C4-2B (cell line): ENCODE data around the gene TIPIN.

Experiments used
- H3K27ac ChIP-seq: fragments of 450-650 bp; 2 replicates; pipeline ENCODE4 v1.5.1; 2017
- ZFX ChIP-seq: fragments of 450-650 bp; IDR thresholded peaks from 2 replicates; pipeline ENCODE4 v1.6.1; 2017
- TF ChIP-seq, protein P1 (sequence below): fragments of 450-650 bp; conservative IDR thresholded peaks from 2 replicates; pipeline ENCODE4 v1.5.1; 2017; ENCODE audit warnings: mild to moderate bottlenecking

The TIPIN gene

GRCh38 chr15:66288551-66289185 is 67.8 kb downstream of the TIPIN start:
- no peak for TF ChIP-seq ZFX
- TF ChIP-seq, protein P1, sequence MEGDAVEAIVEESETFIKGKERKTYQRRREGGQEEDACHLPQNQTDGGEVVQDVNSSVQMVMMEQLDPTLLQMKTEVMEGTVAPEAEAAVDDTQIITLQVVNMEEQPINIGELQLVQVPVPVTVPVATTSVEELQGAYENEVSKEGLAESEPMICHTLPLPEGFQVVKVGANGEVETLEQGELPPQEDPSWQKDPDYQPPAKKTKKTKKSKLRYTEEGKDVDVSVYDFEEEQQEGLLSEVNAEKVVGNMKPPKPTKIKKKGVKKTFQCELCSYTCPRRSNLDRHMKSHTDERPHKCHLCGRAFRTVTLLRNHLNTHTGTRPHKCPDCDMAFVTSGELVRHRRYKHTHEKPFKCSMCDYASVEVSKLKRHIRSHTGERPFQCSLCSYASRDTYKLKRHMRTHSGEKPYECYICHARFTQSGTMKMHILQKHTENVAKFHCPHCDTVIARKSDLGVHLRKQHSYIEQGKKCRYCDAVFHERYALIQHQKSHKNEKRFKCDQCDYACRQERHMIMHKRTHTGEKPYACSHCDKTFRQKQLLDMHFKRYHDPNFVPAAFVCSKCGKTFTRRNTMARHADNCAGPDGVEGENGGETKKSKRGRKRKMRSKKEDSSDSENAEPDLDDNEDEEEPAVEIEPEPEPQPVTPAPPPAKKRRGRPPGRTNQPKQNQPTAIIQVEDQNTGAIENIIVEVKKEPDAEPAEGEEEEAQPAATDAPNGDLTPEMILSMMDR, result no peak
- no peak overlapping the region for H3K27ac ChIP-seq

DNA sequence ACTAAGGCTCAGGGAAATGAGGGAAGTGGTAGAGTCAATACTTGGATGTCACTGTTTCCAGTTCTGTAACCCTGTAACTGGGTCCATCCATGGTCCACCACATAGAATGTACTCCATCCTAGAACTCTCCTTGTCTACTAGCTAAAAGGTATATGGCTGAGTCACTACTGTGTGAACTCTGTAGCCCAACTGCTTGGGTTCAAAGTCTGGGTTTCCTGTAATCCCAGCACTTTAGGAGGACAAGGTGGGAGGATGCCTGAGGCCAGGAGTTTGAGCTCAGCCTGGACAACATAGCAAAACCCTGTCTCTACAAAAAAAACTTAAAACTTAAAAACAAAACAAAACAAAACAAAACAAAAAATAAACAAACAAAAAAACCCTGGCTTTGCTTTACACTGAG is 68.4 kb downstream of the TIPIN start:
- TF ChIP-seq, protein P1, result no peak
- TF ChIP-seq ZFX, result no peak
- H3K27ac ChIP-seq, result no peak overlapping the region

- TF ChIP-seq, protein P1, result peak; percentile 82
- no peak for TF ChIP-seq ZFX
- no peak overlapping the region for H3K27ac ChIP-seq
These were observed 68.9 kb downstream of the TIPIN start for GRCh38 chr15:66287461-66288057.
